Activated naive CD4-positive, alpha-beta T cell (primary cell): ENCODE results near the gene PRDM16.

ENCODE experiments used
- DNase-seq, 4 experiments: peaks; one replicate each; lab custom pipeline; 2025; lab: John Stamatoyannopoulos, UW

PRDM16 gene

GRCh38 chr1:3415260-3416090, 346.5 kb downstream of the PRDM16 start:
- DNase-seq = no peak

GRCh38 chr1:3417082-3417739, 348.2 kb downstream of the PRDM16 start:
- no peak for DNase-seq

GRCh38 chr1:3417934-3418333, 348.9 kb downstream of the PRDM16 start:
- DNase-seq = no peak

GRCh38 chr1:3418600-3418999, 349.6 kb downstream of the PRDM16 start:
- no peak for DNase-seq

DNA sequence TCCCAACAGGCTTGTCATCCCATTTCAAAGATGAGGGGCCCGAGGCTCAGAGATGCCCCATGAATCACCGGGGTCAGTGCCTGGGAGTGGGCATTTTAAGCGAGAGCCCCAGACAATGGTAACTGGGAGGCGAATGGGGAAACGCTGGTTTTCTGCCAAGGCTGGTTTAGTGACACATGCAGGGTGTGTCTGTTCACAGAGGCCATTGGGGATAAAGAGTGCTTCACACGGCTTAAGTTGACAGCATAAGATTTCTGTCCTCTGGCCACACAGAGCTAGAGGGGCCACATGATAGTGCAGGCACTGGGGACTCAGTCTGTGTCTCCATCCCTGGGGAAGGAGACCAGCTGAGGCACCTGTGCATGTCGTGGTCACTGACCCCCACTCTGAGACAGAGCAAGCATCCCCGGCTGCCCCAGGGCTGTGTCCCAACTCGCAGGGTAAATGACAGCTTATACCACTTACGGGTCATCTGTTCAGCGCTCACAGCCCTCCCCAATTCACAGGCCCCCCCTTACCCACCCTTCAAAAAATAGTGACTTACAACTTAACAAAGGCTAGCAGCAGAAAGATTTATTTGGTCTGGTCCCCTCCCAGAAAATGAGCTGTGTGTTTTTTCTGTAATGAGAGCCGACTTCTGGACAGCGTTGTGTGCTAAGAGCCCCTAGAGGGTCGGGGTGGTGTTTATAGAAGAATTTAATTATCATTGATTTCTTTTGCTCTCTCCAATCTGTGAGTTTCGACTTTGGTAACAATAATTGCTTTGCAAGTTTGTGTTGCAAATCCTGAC, 350.6 kb downstream of the PRDM16 start:
- no peak for DNase-seq

GRCh38 chr1:3420218-3420951, 351.4 kb downstream of the PRDM16 start:
- DNase-seq = no peak

DNA sequence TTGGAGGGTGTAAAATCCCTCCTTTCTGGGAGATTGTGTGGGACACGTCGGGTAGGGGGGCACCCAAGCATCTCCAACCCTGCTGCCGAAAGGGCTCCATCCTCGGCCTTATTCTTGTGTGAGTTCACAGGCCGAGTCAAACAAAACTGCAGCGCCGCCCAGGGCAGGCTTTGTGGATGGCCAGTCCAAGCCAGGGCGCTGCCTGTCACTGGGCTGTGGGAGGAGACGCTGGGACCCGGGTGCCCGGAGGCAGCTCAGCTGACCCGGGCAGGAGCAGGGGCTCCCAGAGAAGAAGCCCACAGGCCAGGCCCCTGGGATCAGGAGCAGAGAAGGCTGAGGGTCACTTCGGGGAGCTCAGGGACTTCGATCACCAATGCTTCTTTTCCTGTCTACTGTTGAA, 353.6 kb downstream of the PRDM16 start:
- DNase-seq = no peak

GRCh38 chr1:3423245-3423829, 354.3 kb downstream of the PRDM16 start:
- DNase-seq = no peak

DNA sequence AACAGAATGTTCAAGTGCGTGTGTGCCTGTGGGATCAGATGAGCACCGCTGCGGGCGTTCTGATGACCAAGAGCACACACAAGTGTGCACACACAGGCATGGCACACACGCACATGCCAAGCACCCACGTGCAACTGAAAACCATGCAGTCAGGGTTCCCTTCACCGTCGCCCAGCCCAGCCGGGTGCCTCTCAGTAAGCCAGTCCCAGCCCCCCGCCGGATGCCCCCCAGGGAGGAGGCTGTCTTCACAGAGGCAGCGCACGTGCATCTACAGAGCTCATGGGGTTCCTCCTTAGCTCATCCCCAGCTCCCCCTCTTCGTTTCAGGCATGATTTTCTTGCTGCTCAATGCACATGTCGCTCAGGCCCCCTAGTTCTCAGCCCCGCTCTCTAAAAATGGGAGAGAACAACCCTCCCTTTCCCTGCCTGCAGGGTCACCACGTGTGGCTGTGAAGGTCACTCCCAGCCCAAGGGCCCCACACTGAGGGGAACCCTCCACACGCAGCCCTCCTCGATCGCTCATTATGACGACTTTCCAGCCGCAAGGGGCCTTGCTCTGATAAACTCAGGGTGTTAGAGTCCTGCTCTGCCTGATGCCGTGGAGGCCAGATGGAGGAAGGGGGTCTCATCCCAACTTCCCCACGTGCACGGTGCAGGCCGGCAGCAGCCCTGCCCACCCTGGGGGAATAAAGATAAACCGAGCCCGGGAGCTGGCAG, 355.1 kb downstream of the PRDM16 start:
- DNase-seq = no peak

- DNase-seq = no peak
Measured at GRCh38 chr1:3425486-3426215, 356.6 kb downstream of the PRDM16 start.

- DNase-seq = no peak
Measured at GRCh38 chr1:3426956-3427535, 358.0 kb downstream of the PRDM16 start.

DNA sequence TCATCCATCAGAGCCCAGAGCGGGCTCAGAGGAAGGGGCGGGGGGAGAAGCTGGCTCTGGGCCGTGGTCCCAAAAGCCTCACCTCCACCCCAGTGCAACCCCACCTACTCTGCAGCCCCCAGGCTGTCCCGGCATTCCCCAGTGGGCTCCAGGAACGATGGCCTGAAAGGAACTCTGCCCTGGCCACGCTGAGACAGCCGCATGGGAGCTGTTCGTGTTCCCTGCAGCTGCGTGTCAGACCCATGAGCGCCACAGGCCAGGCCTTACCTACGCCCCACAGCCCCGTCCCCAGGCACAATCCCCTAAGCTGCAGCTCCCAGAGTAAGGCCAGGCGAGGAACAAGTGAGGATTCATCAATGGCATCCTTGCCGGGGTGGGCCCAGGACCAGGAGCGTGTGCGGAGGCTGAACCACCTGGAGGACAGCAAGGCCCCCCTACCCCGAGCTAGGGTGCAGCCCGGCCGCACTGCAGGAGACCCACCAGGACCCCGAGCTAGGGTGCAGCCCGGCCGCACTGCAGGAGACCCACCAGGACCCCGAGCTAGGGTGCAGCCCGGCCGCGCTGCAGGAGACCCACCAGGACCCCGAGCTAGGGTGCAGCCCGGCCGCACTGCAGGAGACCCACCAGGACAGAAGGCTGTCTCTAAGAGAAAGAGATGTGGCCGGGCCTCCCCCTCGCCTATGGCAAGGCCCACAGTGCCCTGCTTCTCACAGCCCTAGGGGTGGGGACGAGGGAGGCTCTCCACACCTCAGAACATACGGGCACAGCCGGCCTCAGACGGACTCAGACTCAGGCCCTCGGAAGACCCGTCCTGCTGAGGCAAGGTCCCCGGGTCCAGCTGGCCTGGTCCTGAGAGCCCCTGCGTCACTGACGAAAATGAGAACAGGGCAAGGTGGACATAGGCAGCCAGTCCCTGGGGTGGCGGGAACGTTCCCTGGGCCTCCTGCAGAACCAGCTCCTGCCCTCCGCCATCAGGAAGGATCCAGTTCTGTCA, 359.0 kb downstream of the PRDM16 start:
- no peak for DNase-seq

DNA sequence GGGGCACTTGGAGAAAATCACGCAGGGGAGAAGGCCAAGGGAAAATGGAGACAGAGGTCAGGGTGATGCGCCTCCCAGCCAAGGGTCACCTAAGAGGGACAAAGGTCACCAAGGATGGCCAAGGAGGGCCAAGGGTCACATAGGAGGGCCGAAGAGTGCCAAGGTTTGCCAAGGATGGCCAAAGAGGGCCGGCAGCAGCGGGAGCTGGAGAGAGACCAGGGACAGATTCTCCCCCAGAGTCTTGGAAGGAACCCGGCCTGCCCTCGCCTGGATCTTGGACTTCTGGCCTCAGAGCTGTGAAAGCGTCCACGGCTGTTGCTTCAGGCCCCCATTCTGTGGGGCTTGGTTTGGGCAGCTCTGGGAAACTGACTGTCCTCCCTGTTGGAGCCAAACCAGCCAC, 359.9 kb downstream of the PRDM16 start:
- no peak for DNase-seq

DNA sequence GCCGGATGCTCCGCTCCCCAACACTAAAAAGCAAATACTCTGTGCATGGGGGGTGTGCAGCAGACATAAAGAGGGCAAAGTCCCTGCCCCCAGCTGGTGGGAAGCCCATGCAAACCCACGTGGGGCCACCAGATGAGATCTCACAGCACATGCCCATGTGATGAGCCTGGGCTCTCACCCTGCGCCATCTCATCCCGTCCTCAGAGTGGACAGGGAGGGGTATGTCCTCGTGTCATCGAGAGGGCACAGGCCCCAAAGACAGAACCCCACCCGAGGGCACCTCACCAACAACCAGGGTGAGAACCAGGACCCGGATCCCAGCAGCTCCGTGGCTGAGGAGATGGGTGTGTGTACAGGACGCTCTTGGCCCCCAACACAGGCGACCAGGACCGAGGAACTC, 360.3 kb downstream of the PRDM16 start:
- no peak for DNase-seq

GRCh38 chr1:3429766-3430165, 360.8 kb downstream of the PRDM16 start:
- DNase-seq = no peak

DNA sequence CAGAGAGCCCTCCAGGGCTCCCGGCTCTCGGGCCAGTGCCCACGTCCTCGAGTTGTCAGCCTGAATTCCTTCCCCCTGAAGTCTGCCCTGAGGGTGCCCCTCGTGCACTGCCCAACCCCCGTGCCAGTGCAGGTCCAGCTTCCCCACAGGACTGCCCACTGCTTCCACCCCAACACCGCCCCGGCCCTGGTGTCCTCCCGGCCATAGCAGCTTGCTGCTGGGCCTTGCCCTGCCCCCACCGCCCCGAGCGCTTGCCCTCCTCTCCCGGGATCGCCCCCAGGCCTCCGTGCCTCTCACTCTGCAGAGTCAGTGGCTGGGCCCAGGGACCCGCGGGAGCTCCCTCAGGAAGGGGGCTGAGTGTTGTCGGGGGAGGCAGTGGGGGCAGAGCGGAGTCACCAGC, 361.4 kb downstream of the PRDM16 start:
- DNase-seq = no peak

DNA sequence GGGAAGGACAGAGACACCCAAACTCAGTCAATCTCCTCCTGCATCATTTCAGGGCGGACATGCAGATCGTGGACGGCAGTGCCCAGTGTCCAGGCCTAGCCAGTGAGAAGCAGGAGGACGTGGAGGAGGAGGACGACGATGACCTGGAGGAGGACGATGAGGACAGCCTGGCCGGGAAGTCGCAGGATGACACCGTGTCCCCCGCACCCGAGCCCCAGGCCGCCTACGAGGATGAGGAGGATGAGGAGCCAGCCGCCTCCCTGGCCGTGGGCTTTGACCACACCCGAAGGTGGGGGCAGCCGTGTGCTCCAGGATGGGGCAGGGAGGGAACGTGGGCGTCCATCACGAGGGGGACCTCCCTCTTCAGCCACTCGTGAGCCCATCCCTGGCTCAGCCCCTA, 361.8 kb downstream of the PRDM16 start:
- no peak for DNase-seq

DNA sequence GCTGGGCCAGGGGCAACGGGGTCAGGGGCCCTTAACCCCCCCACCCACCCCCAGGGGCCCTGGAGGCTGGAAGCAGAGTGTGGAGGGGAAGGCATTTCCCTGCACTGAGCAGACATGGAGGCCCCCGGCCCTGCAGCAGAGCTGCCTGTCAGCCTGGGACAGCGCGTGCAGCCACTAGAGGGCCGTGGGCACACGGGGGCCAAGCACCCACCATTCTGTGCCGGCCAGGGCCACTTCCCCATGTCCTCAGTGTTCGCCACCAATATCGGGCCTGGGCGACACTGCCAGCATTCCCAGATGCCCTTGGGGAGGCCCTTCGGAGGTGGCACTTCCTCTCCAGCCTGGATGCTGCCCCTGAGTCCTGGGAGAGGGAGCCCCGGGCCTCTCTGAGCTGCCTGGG, 362.3 kb downstream of the PRDM16 start:
- no peak for DNase-seq

GRCh38 chr1:3431686-3432085, 362.7 kb downstream of the PRDM16 start:
- DNase-seq = no peak
